GM12878 (cell line): ENCODE measurements around the gene VEGFA. TPM values are rescaled to one million over a fixed set of nuclear protein-coding genes. Genes with fewer than 3 reads are reported as not detected.

Experiments used
- BMI1 ChIP-seq: fragments of 450-650 bp; IDR thresholded peaks from 2 replicates; pipeline ENCODE4 v1.6.1; 2016; ENCODE audit warnings: mild to moderate bottlenecking, moderate library complexity, borderline replicate concordance
- CBX3 ChIP-seq: fragments of 200-600 bp; sonication (generic); IDR thresholded peaks from 2 replicates; pipeline ENCODE4 v1.6.1; 2016; ENCODE audit warnings: low read depth, borderline replicate concordance
- CHD2 ChIP-seq: IDR thresholded peaks from 2 replicates; pipeline ENCODE4 v1.6.1; 2011; ENCODE audit warnings: low read depth, low read length, improper control_type of control experiment, borderline replicate concordance
- DPF2 ChIP-seq: fragments of 450-650 bp; IDR thresholded peaks from 2 replicates; pipeline ENCODE4 v1.6.1; 2017; ENCODE audit warnings: mild to moderate bottlenecking
- IKZF1 ChIP-seq: fragments of 450-650 bp; conservative IDR thresholded peaks from 2 replicates; pipeline ENCODE4 v1.6.1; 2017; ENCODE audit warnings: antibody characterized with exemption, mild to moderate bottlenecking
- JUND ChIP-seq: IDR thresholded peaks from 2 replicates; pipeline ENCODE4 v1.6.1; 2012; ENCODE audit warnings: low read depth, mild to moderate bottlenecking, low read length, improper control_type of control experiment, moderate library complexity
- MYC ChIP-seq: IDR thresholded peaks from 2 replicates; pipeline ENCODE4 v1.6.1; 2011; ENCODE audit warnings: mild to moderate bottlenecking, low read length, moderate library complexity, inconsistent platforms; ENCODE audit not compliant: insufficient read depth, insufficient replicate concordance, insufficient read length, severe bottlenecking
- NFIC ChIP-seq: IDR thresholded peaks from 2 replicates; pipeline ENCODE4 v1.6.1; 2012; ENCODE audit warnings: low read depth, mild to moderate bottlenecking, inconsistent platforms, low read length, moderate library complexity
- NFXL1 ChIP-seq: fragments of 450-650 bp; IDR thresholded peaks from 2 replicates; pipeline ENCODE4 v1.6.1; 2017; ENCODE audit warnings: antibody characterized with exemption, mild to moderate bottlenecking, borderline replicate concordance
- PAX5 ChIP-seq: IDR thresholded peaks from 2 replicates; pipeline ENCODE4 v1.6.1; 2011; ENCODE audit warnings: low read depth, low read length, borderline replicate concordance
- POLR2AphosphoS5 ChIP-seq: IDR thresholded peaks from 2 replicates; pipeline ENCODE4 v1.6.1; 2011; ENCODE audit warnings: mild to moderate bottlenecking, low read length, inconsistent platforms
- RB1 ChIP-seq: fragments of 450-650 bp; formaldehyde crosslinking; IDR thresholded peaks from 2 replicates; pipeline ENCODE4 v1.6.1; 2017; ENCODE audit warnings: mild to moderate bottlenecking, borderline replicate concordance
- RBBP5 ChIP-seq: fragments of 200-600 bp; sonication (generic); conservative IDR thresholded peaks from 2 replicates; pipeline ENCODE4 v1.6.1; 2016
- RFX5 ChIP-seq: IDR thresholded peaks from 2 replicates; pipeline ENCODE4 v1.6.1; 2011; ENCODE audit warnings: low read depth, low read length, improper control_type of control experiment
- TBL1XR1 ChIP-seq: IDR thresholded peaks from 2 replicates; pipeline ENCODE4 v1.6.1; 2012; ENCODE audit warnings: low read depth, low read length, improper control_type of control experiment
- ZNF217 ChIP-seq: fragments of 450-650 bp; IDR thresholded peaks from 2 replicates; pipeline ENCODE4 v1.6.1; 2017; ENCODE audit warnings: antibody characterized with exemption, mild to moderate bottlenecking
- polyA plus RNA-seq, 11 experiments: library from polyadenylated mRNA; depleted of rRNA in 4 of 11; unstranded in 6 of 11; stranded (reverse) in 5 of 11; fragments of >200 nt; fragmentation: Nextera tagmentation in 4 of 11; fragmentation: Illumina TruSeq in 1 of 11; extraction: Ambion mirVana in 4 of 11; extraction: Trizol in 1 of 11; gene quantifications; 1 replicate in 1 of 11; 2 replicates in 10 of 11; pipeline versions ENCODE4 v1.2.1 to v1.2.3, GENCODE V29; 2011 to 2016; ENCODE audit warnings: inconsistent platforms in 2 of 11, missing spikeins in 2 of 11, low read depth in 1 of 11
- total RNA-seq, 4 experiments: library from RNA; depleted of rRNA in 3 of 4; stranded (reverse); fragments of >200 nt in 3 of 4; fragmentation: Illumina TruSeq in 1 of 4; extraction: Trizol in 1 of 4; gene quantifications; 2 replicates each; pipeline versions ENCODE4 v1.2.1 to v1.2.3, GENCODE V29; 2013 to 2021
- TF ChIP-seq, protein P1 (sequence below): IDR thresholded peaks from 2 replicates; pipeline ENCODE4 v1.6.1; 2011; ENCODE audit warnings: low read depth, mild to moderate bottlenecking, low read length, moderate library complexity, borderline replicate concordance; ENCODE audit errors: extremely low read depth
- TF ChIP-seq, protein P2 (sequence below): fragments of 150-350 bp; IDR thresholded peaks from 2 replicates; pipeline ENCODE4 v1.6.1; 2014; ENCODE audit warnings: mild to moderate bottlenecking, low read depth, low read length
- TF ChIP-seq, protein P3 (sequence below), 3 experiments: IDR thresholded peaks in 2 of 3; conservative IDR thresholded peaks in 1 of 3; 2 replicates each; pipeline ENCODE4 v1.5.1; 2011; ENCODE audit warnings: low read depth in 3 of 3, low read length in 3 of 3, mild to moderate bottlenecking in 3 of 3, control low read depth in 2 of 3, moderate library complexity in 2 of 3, inconsistent platforms in 1 of 3, mixed read lengths in 1 of 3; ENCODE audit not compliant: control insufficient read depth in 2 of 3, insufficient read depth in 1 of 3; ENCODE audit errors: extremely low read depth in 1 of 3
- TF ChIP-seq, protein P4 (sequence below): fragments of 450-650 bp; formaldehyde crosslinking; IDR thresholded peaks from 2 replicates; pipeline ENCODE4 v1.4.0; 2022; ENCODE audit warnings: mild to moderate bottlenecking, moderate library complexity
- TF ChIP-seq, protein P5 (sequence below): fragments of 450-650 bp; IDR thresholded peaks from 2 replicates; pipeline ENCODE4 v1.6.1; 2017; ENCODE audit warnings: mild to moderate bottlenecking

VEGFA gene
- total and polyA plus RNA-seq, 10 of the 15 experiments (the other 5 are each of a cell fraction or from before 2014, with no cell fraction given), result 0.96 to 140 (median 16.9) TPM

DNA sequence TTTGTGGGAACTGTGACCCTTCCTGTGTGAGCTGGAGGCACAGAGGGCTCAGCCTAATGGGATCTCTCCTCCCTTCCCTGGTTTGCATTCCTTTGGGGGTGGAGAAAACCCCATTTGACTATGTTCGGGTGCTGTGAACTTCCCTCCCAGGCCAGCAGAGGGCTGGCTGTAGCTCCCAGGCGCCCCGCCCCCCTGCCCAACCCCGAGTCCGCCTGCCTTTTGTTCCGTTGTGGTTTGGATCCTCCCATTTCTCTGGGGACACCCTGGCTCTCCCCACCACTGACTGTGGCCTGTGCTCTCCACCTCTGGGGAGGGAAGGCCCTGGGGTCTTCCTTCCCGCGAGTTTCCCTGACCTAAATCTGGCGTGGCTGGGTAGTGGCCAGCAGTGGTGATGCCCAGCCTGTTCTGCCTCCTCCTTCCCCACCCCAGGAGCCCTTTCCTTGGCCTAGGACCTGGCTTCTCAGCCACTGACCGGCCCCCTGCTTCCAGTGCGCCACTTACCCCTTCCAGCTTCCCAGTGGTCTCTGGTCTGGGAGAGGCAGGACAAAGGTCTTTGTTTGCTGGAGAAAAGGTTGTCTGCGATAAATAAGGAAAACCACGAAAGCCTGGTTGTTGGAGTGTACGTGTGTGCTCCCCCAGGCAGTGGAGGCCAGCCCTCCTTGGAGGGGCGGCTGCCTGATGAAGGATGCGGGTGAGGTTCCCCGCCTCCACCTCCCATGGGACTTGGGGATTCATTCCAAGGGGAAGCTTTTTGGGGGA lies 4.9 kb downstream of the VEGFA start (continued):
- TF ChIP-seq, protein P1, sequence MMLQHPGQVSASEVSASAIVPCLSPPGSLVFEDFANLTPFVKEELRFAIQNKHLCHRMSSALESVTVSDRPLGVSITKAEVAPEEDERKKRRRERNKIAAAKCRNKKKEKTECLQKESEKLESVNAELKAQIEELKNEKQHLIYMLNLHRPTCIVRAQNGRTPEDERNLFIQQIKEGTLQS, result no peak
- no peak for TF ChIP-seq POLR2AphosphoS5
- TF ChIP-seq, protein P2, sequence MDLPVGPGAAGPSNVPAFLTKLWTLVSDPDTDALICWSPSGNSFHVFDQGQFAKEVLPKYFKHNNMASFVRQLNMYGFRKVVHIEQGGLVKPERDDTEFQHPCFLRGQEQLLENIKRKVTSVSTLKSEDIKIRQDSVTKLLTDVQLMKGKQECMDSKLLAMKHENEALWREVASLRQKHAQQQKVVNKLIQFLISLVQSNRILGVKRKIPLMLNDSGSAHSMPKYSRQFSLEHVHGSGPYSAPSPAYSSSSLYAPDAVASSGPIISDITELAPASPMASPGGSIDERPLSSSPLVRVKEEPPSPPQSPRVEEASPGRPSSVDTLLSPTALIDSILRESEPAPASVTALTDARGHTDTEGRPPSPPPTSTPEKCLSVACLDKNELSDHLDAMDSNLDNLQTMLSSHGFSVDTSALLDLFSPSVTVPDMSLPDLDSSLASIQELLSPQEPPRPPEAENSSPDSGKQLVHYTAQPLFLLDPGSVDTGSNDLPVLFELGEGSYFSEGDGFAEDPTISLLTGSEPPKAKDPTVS, result no peak
- TF ChIP-seq CHD2, result peak; percentile 43; the same call in 1 of the 2 replicates
- no peak; the same call in 1 of the 2 replicates for TF ChIP-seq TBL1XR1
- TF ChIP-seq BMI1, result no peak
- TF ChIP-seq MYC, result no peak
- no peak for TF ChIP-seq NFIC
- TF ChIP-seq RFX5, result no peak
- TF ChIP-seq, protein P3, sequence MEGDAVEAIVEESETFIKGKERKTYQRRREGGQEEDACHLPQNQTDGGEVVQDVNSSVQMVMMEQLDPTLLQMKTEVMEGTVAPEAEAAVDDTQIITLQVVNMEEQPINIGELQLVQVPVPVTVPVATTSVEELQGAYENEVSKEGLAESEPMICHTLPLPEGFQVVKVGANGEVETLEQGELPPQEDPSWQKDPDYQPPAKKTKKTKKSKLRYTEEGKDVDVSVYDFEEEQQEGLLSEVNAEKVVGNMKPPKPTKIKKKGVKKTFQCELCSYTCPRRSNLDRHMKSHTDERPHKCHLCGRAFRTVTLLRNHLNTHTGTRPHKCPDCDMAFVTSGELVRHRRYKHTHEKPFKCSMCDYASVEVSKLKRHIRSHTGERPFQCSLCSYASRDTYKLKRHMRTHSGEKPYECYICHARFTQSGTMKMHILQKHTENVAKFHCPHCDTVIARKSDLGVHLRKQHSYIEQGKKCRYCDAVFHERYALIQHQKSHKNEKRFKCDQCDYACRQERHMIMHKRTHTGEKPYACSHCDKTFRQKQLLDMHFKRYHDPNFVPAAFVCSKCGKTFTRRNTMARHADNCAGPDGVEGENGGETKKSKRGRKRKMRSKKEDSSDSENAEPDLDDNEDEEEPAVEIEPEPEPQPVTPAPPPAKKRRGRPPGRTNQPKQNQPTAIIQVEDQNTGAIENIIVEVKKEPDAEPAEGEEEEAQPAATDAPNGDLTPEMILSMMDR (IDR thresholded peaks at IDR 0.05 in 2 of 3, conservative IDR thresholded peaks at IDR 0.05 in 1 of 3; ENCODE audit: control insufficient read depth in 2 of 3, extremely low read depth in 1 of 3, insufficient read depth in 1 of 3, low read depth in 3 of 3, low read length in 3 of 3), result peak; percentile 81 to 96 (median 87)
- TF ChIP-seq RBBP5, result no peak
- TF ChIP-seq, protein P4, sequence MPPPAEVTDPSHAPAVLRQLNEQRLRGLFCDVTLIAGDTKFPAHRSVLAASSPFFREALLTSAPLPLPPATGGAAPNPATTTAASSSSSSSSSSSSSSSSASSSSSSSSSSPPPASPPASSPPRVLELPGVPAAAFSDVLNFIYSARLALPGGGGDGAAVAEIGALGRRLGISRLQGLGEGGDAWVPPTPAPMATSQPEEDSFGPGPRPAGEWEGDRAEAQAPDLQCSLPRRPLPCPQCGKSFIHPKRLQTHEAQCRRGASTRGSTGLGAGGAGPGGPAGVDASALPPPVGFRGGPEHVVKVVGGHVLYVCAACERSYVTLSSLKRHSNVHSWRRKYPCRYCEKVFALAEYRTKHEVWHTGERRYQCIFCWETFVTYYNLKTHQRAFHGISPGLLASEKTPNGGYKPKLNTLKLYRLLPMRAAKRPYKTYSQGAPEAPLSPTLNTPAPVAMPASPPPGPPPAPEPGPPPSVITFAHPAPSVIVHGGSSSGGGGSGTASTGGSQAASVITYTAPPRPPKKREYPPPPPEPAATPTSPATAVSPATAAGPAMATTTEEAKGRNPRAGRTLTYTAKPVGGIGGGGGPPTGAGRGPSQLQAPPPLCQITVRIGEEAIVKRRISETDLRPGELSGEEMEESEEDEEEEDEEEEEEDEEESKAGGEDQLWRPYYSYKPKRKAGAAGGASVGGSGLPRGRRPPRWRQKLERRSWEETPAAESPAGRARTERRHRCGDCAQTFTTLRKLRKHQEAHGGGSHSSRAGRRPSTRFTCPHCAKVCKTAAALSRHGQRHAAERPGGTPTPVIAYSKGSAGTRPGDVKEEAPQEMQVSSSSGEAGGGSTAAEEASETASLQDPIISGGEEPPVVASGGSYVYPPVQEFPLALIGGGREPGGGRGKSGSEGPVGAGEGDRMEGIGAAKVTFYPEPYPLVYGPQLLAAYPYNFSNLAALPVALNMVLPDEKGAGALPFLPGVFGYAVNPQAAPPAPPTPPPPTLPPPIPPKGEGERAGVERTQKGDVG (CRISPR knock-in tag), result no peak
- TF ChIP-seq ZNF217, result no peak
- no peak for TF ChIP-seq JUND
- TF ChIP-seq, protein P5, sequence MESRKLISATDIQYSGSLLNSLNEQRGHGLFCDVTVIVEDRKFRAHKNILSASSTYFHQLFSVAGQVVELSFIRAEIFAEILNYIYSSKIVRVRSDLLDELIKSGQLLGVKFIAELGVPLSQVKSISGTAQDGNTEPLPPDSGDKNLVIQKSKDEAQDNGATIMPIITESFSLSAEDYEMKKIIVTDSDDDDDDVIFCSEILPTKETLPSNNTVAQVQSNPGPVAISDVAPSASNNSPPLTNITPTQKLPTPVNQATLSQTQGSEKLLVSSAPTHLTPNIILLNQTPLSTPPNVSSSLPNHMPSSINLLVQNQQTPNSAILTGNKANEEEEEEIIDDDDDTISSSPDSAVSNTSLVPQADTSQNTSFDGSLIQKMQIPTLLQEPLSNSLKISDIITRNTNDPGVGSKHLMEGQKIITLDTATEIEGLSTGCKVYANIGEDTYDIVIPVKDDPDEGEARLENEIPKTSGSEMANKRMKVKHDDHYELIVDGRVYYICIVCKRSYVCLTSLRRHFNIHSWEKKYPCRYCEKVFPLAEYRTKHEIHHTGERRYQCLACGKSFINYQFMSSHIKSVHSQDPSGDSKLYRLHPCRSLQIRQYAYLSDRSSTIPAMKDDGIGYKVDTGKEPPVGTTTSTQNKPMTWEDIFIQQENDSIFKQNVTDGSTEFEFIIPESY, result no peak
- no peak for TF ChIP-seq PAX5
- TF ChIP-seq NFXL1, result no peak
- TF ChIP-seq DPF2, result no peak; the same call in 1 of the 2 replicates
- no peak for TF ChIP-seq RB1
- peak; percentile 64 for TF ChIP-seq IKZF1
- no peak for TF ChIP-seq CBX3
